Effector memory CD4-positive, alpha-beta T cell (primary cell): ENCODE results near the gene KIFAP3.
"Not testable (repeated sequence)": the region's sequence is repeated elsewhere in the genome, so short reads cannot be mapped to it uniquely, and the experiment has no call there.

Source experiments
- DNase-seq, 3 donors: peaks; one replicate each; pipeline ENCODE4 v3.0.0-alpha.2; 2020
- H3K27ac ChIP-seq: 2 replicates; pipeline ENCODE4 v1.7.0; 2013; ENCODE audit warnings: mild to moderate bottlenecking, low read length, moderate library complexity; ENCODE audit not compliant: insufficient read depth, poor library complexity, severe bottlenecking
- H3K27me3 ChIP-seq: replicated peaks from 2 replicates; pipeline ENCODE4 v1.7.0; 2013; ENCODE audit warnings: mild to moderate bottlenecking, low read length; ENCODE audit not compliant: insufficient read depth, control insufficient read depth, poor library complexity, severe bottlenecking
- H3K36me3 ChIP-seq: 2 replicates; pipeline ENCODE4 v1.7.0; 2013; ENCODE audit warnings: mild to moderate bottlenecking, low read length, moderate library complexity; ENCODE audit not compliant: control insufficient read depth, insufficient read depth
- H3K4me1 ChIP-seq: 2 replicates; pipeline ENCODE4 v1.7.0; 2013; ENCODE audit warnings: low read length, mild to moderate bottlenecking; ENCODE audit not compliant: control insufficient read depth, insufficient read depth, poor library complexity, severe bottlenecking
- H3K4me3 ChIP-seq: 2 replicates; pipeline ENCODE4 v1.7.0; 2013; ENCODE audit warnings: low read length, low read depth, mild to moderate bottlenecking; ENCODE audit not compliant: insufficient read depth, poor library complexity, severe bottlenecking
- H3K9me3 ChIP-seq: 2 replicates; pipeline ENCODE4 v1.7.0; 2013; ENCODE audit warnings: mild to moderate bottlenecking, low read length, moderate library complexity; ENCODE audit not compliant: control insufficient read depth

KIFAP3 gene

GRCh38 chr1:170030212-170030611 is 44.3 kb downstream of the KIFAP3 start:
- DNase-seq, result no peak
- H3K4me1 ChIP-seq, result no peaks in the 10 kb centered on the region
- no peak overlapping the region for H3K27ac ChIP-seq
- H3K36me3 ChIP-seq, result peaks cover 14% of the 10 kb centered on the region
- H3K9me3 ChIP-seq, result no peaks in the 10 kb centered on the region
- H3K27me3 ChIP-seq, result no peaks in the 10 kb centered on the region
- H3K4me3 ChIP-seq, result no peak overlapping the region

- Histone ChIP-seq H3K27me3 (no peaks in the 10 kb centered on the region), H3K27ac (no peak overlapping the region), H3K36me3 (peaks cover 5% of the 10 kb centered on the region), H3K4me3 (no peak overlapping the region), H3K9me3 (no peaks in the 10 kb centered on the region), H3K4me1 (no peaks in the 10 kb centered on the region)
- DNase-seq, result no peak
Observed at GRCh38 chr1:170027760-170028159, 46.7 kb downstream of the KIFAP3 start.

- DNase-seq, result no peak
- H3K4me1 ChIP-seq, result no peaks in the 10 kb centered on the region
- peaks cover 3% of the 10 kb centered on the region for H3K36me3 ChIP-seq
- no peaks in the 10 kb centered on the region for H3K27me3 ChIP-seq
- H3K27ac ChIP-seq, result no peak overlapping the region
- no peak overlapping the region for H3K4me3 ChIP-seq
- no peaks in the 10 kb centered on the region for H3K9me3 ChIP-seq
Observed at GRCh38 chr1:170020859-170021258, 53.6 kb downstream of the KIFAP3 start.

DNA sequence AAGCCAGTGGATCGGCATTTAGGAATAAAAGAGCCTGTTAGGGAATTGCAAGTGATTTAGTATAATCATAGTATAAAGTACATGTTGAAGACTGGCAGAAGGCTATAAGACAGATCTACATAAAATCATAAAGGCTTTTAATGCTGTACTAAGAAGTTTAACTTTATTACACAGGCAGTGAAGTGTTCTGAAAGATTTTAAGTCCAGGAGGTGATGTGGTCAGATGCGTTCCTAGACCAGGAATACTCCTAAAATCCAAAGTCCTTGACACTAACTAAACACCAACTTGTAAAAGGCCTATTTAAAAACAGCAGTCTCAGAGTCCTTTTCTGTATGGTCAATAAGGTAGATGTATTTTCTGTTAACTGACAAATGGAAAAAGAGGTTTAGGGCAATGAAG is 57.0 kb downstream of the KIFAP3 start:
- Histone ChIP-seq H3K27ac (no peak overlapping the region), H3K36me3 (peaks cover 5% of the 10 kb centered on the region), H3K4me1 (no peaks in the 10 kb centered on the region), H3K4me3 (no peak overlapping the region), H3K9me3 (no peaks in the 10 kb centered on the region), H3K27me3 (no peaks in the 10 kb centered on the region)
- no peak for DNase-seq

- no peaks in the 10 kb centered on the region for H3K27me3 ChIP-seq
- DNase-seq, result no peak
- H3K4me3 ChIP-seq, result no peak overlapping the region
Observed at GRCh38 chr1:170012920-170013319, 61.6 kb downstream of the KIFAP3 start.

DNA sequence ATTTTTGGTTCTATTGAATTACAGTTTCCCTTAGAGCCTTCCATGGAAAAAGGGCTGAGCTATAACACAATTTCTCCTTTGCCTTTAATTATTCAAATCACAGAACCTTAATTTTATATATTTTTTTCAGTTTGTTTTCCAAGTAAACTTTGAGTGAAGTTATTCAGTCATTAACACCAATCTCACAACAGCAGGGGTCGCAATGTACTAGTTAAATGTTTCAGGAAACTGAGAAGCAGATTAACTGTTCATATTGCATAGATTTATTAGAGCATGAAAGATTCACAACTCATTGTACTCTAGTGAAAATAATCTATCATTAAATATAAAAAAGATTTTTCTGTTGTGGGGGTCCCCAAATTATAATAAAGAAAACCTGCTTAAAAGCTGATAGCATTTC is 64.1 kb downstream of the KIFAP3 start:
- H3K27me3 ChIP-seq, result no peaks in the 10 kb centered on the region
- no peaks in the 10 kb centered on the region for H3K9me3 ChIP-seq
- no peak overlapping the region for H3K4me3 ChIP-seq
- no peaks in the 10 kb centered on the region for H3K36me3 ChIP-seq
- H3K27ac ChIP-seq, result no peak overlapping the region
- H3K4me1 ChIP-seq, result no peaks in the 10 kb centered on the region
- DNase-seq, result no peak

More at GRCh38 chr1:170012920-170013319, 61.6 kb downstream of the KIFAP3 start:
- H3K9me3 ChIP-seq, result no peaks in the 10 kb centered on the region
- no peak overlapping the region for H3K27ac ChIP-seq
- peaks cover 5% of the 10 kb centered on the region for H3K36me3 ChIP-seq
- no peaks in the 10 kb centered on the region for H3K4me1 ChIP-seq

DNA sequence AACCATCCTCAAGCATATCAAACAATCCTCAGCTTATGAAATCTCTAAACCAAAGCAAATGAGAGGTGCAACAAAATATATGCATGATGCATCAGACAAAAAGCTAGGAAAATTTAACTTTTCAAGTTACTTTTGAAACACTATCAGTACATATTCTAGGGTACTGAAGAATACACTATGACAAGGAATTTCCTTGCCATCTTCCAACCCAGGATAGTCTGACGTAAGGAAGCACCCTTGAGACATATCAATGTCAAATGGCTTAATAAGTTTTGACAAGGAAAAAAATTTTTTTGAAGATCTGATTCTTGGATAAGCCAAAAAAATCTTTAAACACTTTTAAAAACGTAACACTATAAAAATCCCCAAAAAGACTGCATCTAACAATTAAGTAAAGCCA is 64.9 kb downstream of the KIFAP3 start:
- H3K4me1 ChIP-seq, result no peaks in the 10 kb centered on the region
- no peaks in the 10 kb centered on the region for H3K36me3 ChIP-seq
- H3K27me3 ChIP-seq, result no peaks in the 10 kb centered on the region
- H3K9me3 ChIP-seq, result no peaks in the 10 kb centered on the region
- DNase-seq, result no peak
- no peak overlapping the region for H3K4me3 ChIP-seq
- H3K27ac ChIP-seq, result no peak overlapping the region

DNA sequence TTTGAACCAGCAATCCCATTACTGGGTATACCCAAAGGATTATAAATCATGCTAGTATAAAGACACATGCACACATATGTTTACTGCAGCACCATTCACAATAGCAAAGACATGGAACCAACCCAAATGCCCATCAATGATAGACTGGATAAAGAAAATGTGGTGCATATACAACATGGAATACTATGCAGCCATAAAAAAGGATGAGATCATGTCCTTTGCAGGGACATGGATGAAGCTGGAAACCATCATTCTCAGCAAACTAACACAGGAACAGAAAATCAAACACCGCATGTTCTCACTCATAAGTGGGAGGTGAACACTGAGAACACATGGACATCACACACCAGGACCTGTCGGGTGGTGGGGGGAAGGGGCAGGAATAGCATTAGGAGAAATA is 65.8 kb downstream of the KIFAP3 start:
- H3K27me3 ChIP-seq, result not testable (repeated sequence)

DNA sequence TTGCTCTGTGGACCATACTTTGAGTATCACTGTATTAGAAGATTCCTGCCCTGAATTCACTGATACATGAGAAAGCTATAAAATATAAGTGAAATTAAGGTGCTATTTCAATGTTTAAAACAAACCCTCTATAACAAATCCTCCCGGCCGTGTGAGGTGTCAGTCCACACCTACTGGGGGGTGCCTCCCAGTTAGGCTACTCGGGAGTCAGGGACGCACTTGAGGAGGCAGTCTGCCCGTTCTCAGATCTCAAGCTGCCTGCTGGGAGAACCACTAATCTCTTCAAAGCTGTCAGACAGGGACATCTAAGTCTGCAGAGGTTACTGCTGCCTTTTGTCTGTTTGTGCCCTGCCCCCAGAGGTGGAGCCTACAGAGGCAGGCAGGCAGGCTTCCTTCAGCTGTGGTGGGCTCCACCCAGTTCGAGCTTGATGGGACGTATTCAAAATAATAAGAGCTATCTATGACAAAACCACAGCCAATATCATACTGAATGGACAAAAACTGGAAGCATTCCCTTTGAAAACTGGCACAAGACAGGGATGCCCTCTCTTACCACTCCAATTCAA is 71.1 kb downstream of the KIFAP3 start:
- not testable (repeated sequence) for H3K4me1 ChIP-seq, H3K4me3 ChIP-seq, H3K9me3 ChIP-seq, DNase-seq, H3K27ac ChIP-seq, H3K36me3 ChIP-seq, H3K27me3 ChIP-seq

More for the DNA sequence above, 65.8 kb downstream of the KIFAP3 start:
- H3K4me3 ChIP-seq, H3K9me3 ChIP-seq, H3K4me1 ChIP-seq, H3K36me3 ChIP-seq, H3K27ac ChIP-seq, DNase-seq: not testable (repeated sequence)

GRCh38 chr1:170001266-170001665 is 73.2 kb downstream of the KIFAP3 start:
- no peak for DNase-seq
- Histone ChIP-seq H3K9me3 (no peaks in the 10 kb centered on the region), H3K27ac (no peak overlapping the region), H3K4me1 (no peaks in the 10 kb centered on the region), H3K4me3 (no peak overlapping the region), H3K36me3 (no peaks in the 10 kb centered on the region), H3K27me3 (no peaks in the 10 kb centered on the region)
